K562 (cell line): ENCODE data around the gene PACS2. TPM values are rescaled to one million over a fixed set of nuclear protein-coding genes. Genes with fewer than 3 reads are reported as not detected.

Source experiments
- CXXC5 ChIP-seq: fragments of 250-450 bp; sonication (Bioruptor Pico); IDR thresholded peaks from 2 replicates; pipeline ENCODE4 v1.8.0; 2022; ENCODE audit warnings: inconsistent platforms, mild to moderate bottlenecking, moderate library complexity
- HDAC8 ChIP-seq: fragments of 450-650 bp; IDR thresholded peaks from 2 replicates; pipeline ENCODE4 v1.6.1; 2016; ENCODE audit warnings: mild to moderate bottlenecking, missing genetic modification characterization, moderate library complexity, missing compliant biosample characterization
- MAX ChIP-seq: sonication (generic); formaldehyde crosslinking; IDR thresholded peaks from 2 replicates; pipeline ENCODE4 v1.9.0; 2022; ENCODE audit warnings: mild to moderate bottlenecking, missing genetic modification reagents
- RBBP5 ChIP-seq: fragments of 200-600 bp; sonication (generic); IDR thresholded peaks from 2 replicates; pipeline ENCODE4 v1.6.1; 2012; ENCODE audit warnings: borderline replicate concordance, mild to moderate bottlenecking, low read length, control low read depth, inconsistent platforms; ENCODE audit not compliant: insufficient read depth, poor library complexity, severe bottlenecking
- SMARCB1 ChIP-seq: IDR thresholded peaks from 2 replicates; pipeline ENCODE4 v1.6.1; 2011; ENCODE audit warnings: improper control_type of control experiment, low read depth; ENCODE audit not compliant: insufficient read length
- SUPT5H ChIP-seq: fragments of 450-650 bp; IDR thresholded peaks from 2 replicates; pipeline ENCODE4 v1.6.1; 2016
- ZBTB33 ChIP-seq: sonication (generic); formaldehyde crosslinking; IDR thresholded peaks from 2 replicates; pipeline ENCODE4 v1.8.1; 2023; ENCODE audit warnings: mild to moderate bottlenecking, missing genetic modification reagents
- polyA plus RNA-seq, 8 experiments: library from polyadenylated mRNA; depleted of rRNA in 4 of 8; stranded (reverse) in 5 of 8; unstranded in 3 of 8; fragments of >200 nt; fragmentation: Nextera tagmentation in 2 of 8; fragmentation: Illumina TruSeq in 1 of 8; extraction: Ambion mirVana in 2 of 8; extraction: Trizol in 1 of 8; gene quantifications; 2 replicates each; pipeline versions ENCODE4 v1.2.1 to v1.2.3, GENCODE V29; 2011 to 2014; ENCODE audit warnings: inconsistent platforms in 1 of 8, missing spikeins in 1 of 8
- total RNA-seq, 7 experiments: library from RNA; depleted of rRNA in 6 of 7; stranded (reverse); fragments of >200 nt in 6 of 7; fragmentation: Illumina TruSeq in 2 of 7; extraction: Trizol in 2 of 7; gene quantifications; 2 replicates each; pipeline versions ENCODE4 v1.2.1 to v1.2.3, GENCODE V29; 2011 to 2021; ENCODE audit warnings: low replicate concordance in 1 of 7
- TF ChIP-seq, protein P1 (sequence below): fragments of 450-650 bp; IDR thresholded peaks from 2 replicates; pipeline ENCODE4 v1.7.1; 2018; ENCODE audit warnings: mild to moderate bottlenecking, low read depth; ENCODE audit not compliant: partially characterized antibody
- TF ChIP-seq, protein P2 (sequence below): sonication (generic); formaldehyde crosslinking; IDR thresholded peaks from 2 replicates; pipeline ENCODE4 v1.8.0; 2022; ENCODE audit warnings: mild to moderate bottlenecking, low read depth, missing genetic modification reagents

PACS2 gene
- total and polyA plus RNA-seq, 9 of the 15 experiments (the other 6 are each of a cell fraction or from before 2014, with no cell fraction given), result 0.11 to 20.8 (median 9.9) TPM

DNA sequence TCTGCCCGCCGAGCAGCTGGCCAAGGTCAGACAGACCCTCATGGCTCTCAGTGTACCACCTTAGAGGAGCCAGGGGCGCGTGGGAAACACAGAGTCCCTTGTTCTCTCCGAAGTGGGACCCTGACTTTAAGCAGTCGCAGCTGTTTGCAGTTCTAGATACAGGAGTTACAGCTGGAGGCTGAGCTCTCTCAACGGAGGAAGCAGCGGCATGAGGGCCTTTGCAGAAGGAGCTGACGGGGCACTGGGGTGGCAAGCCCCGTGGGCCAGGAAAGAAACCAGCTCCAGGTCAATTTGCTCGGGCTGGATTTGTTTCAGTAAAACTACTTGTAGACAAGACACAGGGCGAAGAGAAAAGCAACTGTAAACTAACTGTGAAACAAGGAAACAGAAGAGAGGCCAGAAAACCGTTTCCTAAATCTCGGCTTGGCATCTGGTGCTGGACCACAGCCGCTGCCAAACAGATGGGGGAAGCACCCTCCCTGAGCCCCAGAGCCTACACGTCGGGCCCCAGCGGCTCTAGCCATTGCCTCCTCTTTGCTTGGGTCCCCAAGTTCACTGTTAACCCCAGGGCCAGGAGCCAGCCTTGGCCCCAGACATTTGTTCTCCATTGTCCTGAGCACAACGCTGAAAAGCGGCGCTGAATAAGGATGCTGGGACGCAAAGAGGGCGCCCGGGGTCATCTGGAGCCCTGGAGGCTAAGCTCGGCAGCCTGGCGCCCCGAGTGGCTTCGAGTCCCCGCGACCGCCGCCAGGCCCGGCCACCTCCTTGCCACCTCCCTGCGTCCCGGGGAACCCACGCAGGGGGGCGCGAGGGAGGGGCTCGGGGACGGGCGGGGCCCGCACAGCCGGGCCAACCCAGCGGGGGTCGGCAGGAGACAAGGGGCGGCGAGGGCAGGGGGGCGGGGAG lies 914 bp upstream of the PACS2 start (continued):
- TF ChIP-seq CXXC5 (0 out of 2 replicates have a peak, but pooled peaks have one; percentile 1), SMARCB1 (no peak), SUPT5H (no peak), MAX (CRISPR knock-in tag) (0 out of 2 replicates have a peak, but pooled peaks have one; percentile 28), HDAC8 (tag) (no peak), ZBTB33 (CRISPR knock-in tag) (peak; percentile 38; the same call in 1 of the 2 replicates), RBBP5 (peak; percentile 2)
- TF ChIP-seq, protein P1, sequence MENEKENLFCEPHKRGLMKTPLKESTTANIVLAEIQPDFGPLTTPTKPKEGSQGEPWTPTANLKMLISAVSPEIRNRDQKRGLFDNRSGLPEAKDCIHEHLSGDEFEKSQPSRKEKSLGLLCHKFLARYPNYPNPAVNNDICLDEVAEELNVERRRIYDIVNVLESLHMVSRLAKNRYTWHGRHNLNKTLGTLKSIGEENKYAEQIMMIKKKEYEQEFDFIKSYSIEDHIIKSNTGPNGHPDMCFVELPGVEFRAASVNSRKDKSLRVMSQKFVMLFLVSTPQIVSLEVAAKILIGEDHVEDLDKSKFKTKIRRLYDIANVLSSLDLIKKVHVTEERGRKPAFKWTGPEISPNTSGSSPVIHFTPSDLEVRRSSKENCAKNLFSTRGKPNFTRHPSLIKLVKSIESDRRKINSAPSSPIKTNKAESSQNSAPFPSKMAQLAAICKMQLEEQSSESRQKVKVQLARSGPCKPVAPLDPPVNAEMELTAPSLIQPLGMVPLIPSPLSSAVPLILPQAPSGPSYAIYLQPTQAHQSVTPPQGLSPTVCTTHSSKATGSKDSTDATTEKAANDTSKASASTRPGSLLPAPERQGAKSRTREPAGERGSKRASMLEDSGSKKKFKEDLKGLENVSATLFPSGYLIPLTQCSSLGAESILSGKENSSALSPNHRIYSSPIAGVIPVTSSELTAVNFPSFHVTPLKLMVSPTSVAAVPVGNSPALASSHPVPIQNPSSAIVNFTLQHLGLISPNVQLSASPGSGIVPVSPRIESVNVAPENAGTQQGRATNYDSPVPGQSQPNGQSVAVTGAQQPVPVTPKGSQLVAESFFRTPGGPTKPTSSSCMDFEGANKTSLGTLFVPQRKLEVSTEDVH, result no peak
- TF ChIP-seq, protein P2, sequence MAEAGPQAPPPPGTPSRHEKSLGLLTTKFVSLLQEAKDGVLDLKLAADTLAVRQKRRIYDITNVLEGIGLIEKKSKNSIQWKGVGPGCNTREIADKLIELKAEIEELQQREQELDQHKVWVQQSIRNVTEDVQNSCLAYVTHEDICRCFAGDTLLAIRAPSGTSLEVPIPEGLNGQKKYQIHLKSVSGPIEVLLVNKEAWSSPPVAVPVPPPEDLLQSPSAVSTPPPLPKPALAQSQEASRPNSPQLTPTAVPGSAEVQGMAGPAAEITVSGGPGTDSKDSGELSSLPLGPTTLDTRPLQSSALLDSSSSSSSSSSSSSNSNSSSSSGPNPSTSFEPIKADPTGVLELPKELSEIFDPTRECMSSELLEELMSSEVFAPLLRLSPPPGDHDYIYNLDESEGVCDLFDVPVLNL (CRISPR knock-in tag), result no peak
